MM.1S (cell line): ENCODE results near the gene TDRD12.
"Not testable (repeated sequence)": the region's sequence is repeated elsewhere in the genome, so short reads cannot be mapped to it uniquely, and the experiment has no call there.

Experiments used
- DNase-seq: peaks from one replicate; pipeline ENCODE4 v3.0.0-alpha.2; 2015
- H2AFZ ChIP-seq: fragments of 300-600 bp; sonication (generic); 2 replicates; pipeline ENCODE4 v1.6.0; 2016; ENCODE audit warnings: antibody characterized with exemption, low read length
- H3F3A ChIP-seq: fragments of 300-600 bp; sonication (generic); 2 replicates; pipeline ENCODE4 v1.6.1; 2016; ENCODE audit warnings: mild to moderate bottlenecking, antibody characterized with exemption, low read length, moderate library complexity, mixed read lengths; ENCODE audit not compliant: insufficient read depth
- H3K27ac ChIP-seq: fragments of 300-600 bp; sonication (generic); 2 replicates; pipeline ENCODE4 v1.5.1; 2016; ENCODE audit warnings: mild to moderate bottlenecking, low read length
- H3K27me3 ChIP-seq: fragments of 300-600 bp; sonication (generic); replicated peaks from 2 replicates; pipeline ENCODE4 v1.6.0; 2016; ENCODE audit warnings: low read length; ENCODE audit not compliant: insufficient read depth
- H3K36me3 ChIP-seq: fragments of 300-600 bp; sonication (generic); replicated peaks from 2 replicates; pipeline ENCODE4 v1.6.1; 2016; ENCODE audit warnings: mild to moderate bottlenecking, low read length, mixed read lengths; ENCODE audit not compliant: insufficient read depth
- H3K4me1 ChIP-seq: fragments of 300-600 bp; sonication (generic); 2 replicates; pipeline ENCODE4 v1.6.1; 2016; ENCODE audit warnings: low read length, mixed read lengths
- H3K4me2 ChIP-seq: fragments of 300-600 bp; sonication (generic); 2 replicates; pipeline ENCODE4 v1.6.0; 2016; ENCODE audit warnings: low read depth, low read length
- H3K4me3 ChIP-seq: fragments of 300-600 bp; sonication (generic); 2 replicates; pipeline ENCODE4 v1.5.1; 2016; ENCODE audit warnings: low read length, mixed read lengths
- H3K79me2 ChIP-seq: fragments of 300-600 bp; sonication (generic); 2 replicates; pipeline ENCODE4 v1.6.1; 2016; ENCODE audit warnings: mixed run types, low read length, mixed read lengths
- H3K9ac ChIP-seq: fragments of 300-600 bp; sonication (generic); 2 replicates; pipeline ENCODE4 v1.6.1; 2016; ENCODE audit warnings: low read length, mixed read lengths
- H3K9me2 ChIP-seq: fragments of 300-600 bp; sonication (generic); replicated peaks from 2 replicates; pipeline ENCODE4 v1.6.1; 2016; ENCODE audit warnings: mild to moderate bottlenecking, low read length, mixed read lengths; ENCODE audit not compliant: insufficient read depth
- H3K9me3 ChIP-seq: fragments of 300-600 bp; sonication (generic); replicated peaks from 2 replicates; pipeline ENCODE4 v1.6.1; 2016; ENCODE audit warnings: mild to moderate bottlenecking, low read length, mixed read lengths; ENCODE audit not compliant: insufficient read depth
- H4K20me1 ChIP-seq: fragments of 300-600 bp; sonication (generic); 2 replicates; pipeline ENCODE4 v1.6.1; 2016; ENCODE audit warnings: mild to moderate bottlenecking, low read length, moderate library complexity, mixed read lengths; ENCODE audit not compliant: insufficient read depth
- CTCF ChIP-seq: fragments of 300-600 bp; sonication (generic); IDR thresholded peaks from 2 replicates; pipeline ENCODE4 v1.5.1; 2016; ENCODE audit warnings: antibody characterized with exemption, low read length, mixed read lengths
- EZH2 ChIP-seq: fragments of 300-600 bp; sonication (generic); optimal IDR thresholded peaks from 2 replicates; pipeline ENCODE3; 2017; ENCODE audit warnings: low read depth, mild to moderate bottlenecking, antibody characterized with exemption, low read length, mixed read lengths
- EZH2phosphoT487 ChIP-seq: fragments of 300-600 bp; sonication (generic); IDR thresholded peaks from 2 replicates; pipeline ENCODE4 v1.6.1; 2018; ENCODE audit warnings: antibody characterized with exemption, low read length

The TDRD12 gene

GRCh38 chr19:32829345-32829896, 109.9 kb downstream of the TDRD12 start:
- H4K20me1 ChIP-seq: no peaks in the 10 kb centered on the region
- no peaks in the 10 kb centered on the region for H3K9me2 ChIP-seq
- no peaks in the 10 kb centered on the region for H3K4me1 ChIP-seq
- H3K9ac ChIP-seq: no peak overlapping the region
- no peak overlapping the region for H3K4me3 ChIP-seq
- H3K27me3 ChIP-seq: peaks cover 4% of the 10 kb centered on the region; the same call in 1 of the 2 replicates
- H3F3A ChIP-seq: no peaks in the 10 kb centered on the region
- DNase-seq: no peak
- H3K4me2 ChIP-seq: no peak overlapping the region
- no peaks in the 10 kb centered on the region for H3K79me2 ChIP-seq
- H3K27ac ChIP-seq: no peak overlapping the region
- H3K36me3 ChIP-seq: no peaks in the 10 kb centered on the region
- TF ChIP-seq CTCF (no peak), EZH2phosphoT487 (no peak), EZH2 (no peak)
- H3K9me3 ChIP-seq: no peaks in the 10 kb centered on the region
- no peak overlapping the region for H2AFZ ChIP-seq

- peak; percentile 36 for DNase-seq
- H3K9ac ChIP-seq: peak overlapping the region; percentile 23; the same call in 1 of the 2 replicates
- H3K4me1 ChIP-seq: no peaks in the 10 kb centered on the region
- H2AFZ ChIP-seq: peak overlapping the region; percentile 54
- TF ChIP-seq EZH2phosphoT487 (no peak), CTCF (no peak), EZH2 (no peak)
- H4K20me1 ChIP-seq: no peaks in the 10 kb centered on the region
- no peaks in the 10 kb centered on the region for H3K36me3 ChIP-seq
- H3K27me3 ChIP-seq: no peaks in the 10 kb centered on the region
- H3F3A ChIP-seq: no peaks in the 10 kb centered on the region
- H3K79me2 ChIP-seq: no peaks in the 10 kb centered on the region
- peak overlapping the region; percentile 0; the same call in 1 of the 2 replicates for H3K27ac ChIP-seq
- no peaks in the 10 kb centered on the region for H3K9me2 ChIP-seq
- H3K4me3 ChIP-seq: no peak overlapping the region
- peak overlapping the region; percentile 20; the same call in 1 of the 2 replicates for H3K4me2 ChIP-seq
- no peaks in the 10 kb centered on the region for H3K9me3 ChIP-seq
Measured at GRCh38 chr19:32830231-32831014, 110.9 kb downstream of the TDRD12 start.

GRCh38 chr19:32831611-32832010, 112.0 kb downstream of the TDRD12 start:
- no peak overlapping the region for H3K27ac ChIP-seq
- TF ChIP-seq EZH2: no peak
- TF ChIP-seq EZH2phosphoT487: no peak
- TF ChIP-seq CTCF: no peak
- no peak overlapping the region for H3K4me3 ChIP-seq
- H2AFZ ChIP-seq: no peak overlapping the region
- no peaks in the 10 kb centered on the region for H3K79me2 ChIP-seq
- H3K4me2 ChIP-seq: no peak overlapping the region
- H3K9me3 ChIP-seq: no peaks in the 10 kb centered on the region
- no peaks in the 10 kb centered on the region for H4K20me1 ChIP-seq
- H3K9me2 ChIP-seq: no peaks in the 10 kb centered on the region
- no peaks in the 10 kb centered on the region for H3K4me1 ChIP-seq
- H3K27me3 ChIP-seq: no peaks in the 10 kb centered on the region
- no peaks in the 10 kb centered on the region for H3K36me3 ChIP-seq
- no peak overlapping the region for H3K9ac ChIP-seq
- no peak for DNase-seq
- H3F3A ChIP-seq: no peaks in the 10 kb centered on the region

GRCh38 chr19:32832094-32832493, 112.5 kb downstream of the TDRD12 start:
- not testable (repeated sequence) for H3K4me1 ChIP-seq, H3K9me2 ChIP-seq, H3K4me2 ChIP-seq, H2AFZ ChIP-seq, H4K20me1 ChIP-seq, H3K4me3 ChIP-seq, H3K79me2 ChIP-seq, H3K36me3 ChIP-seq, H3K9ac ChIP-seq, H3K27me3 ChIP-seq, H3K27ac ChIP-seq, H3F3A ChIP-seq, DNase-seq, H3K9me3 ChIP-seq

GRCh38 chr19:32832825-32833224, 113.3 kb downstream of the TDRD12 start:
- not testable (repeated sequence) for H3K79me2 ChIP-seq, H2AFZ ChIP-seq, H3K9me3 ChIP-seq, H3K27ac ChIP-seq, H3K4me3 ChIP-seq, H3K9ac ChIP-seq, H4K20me1 ChIP-seq, DNase-seq, H3K36me3 ChIP-seq, H3K4me1 ChIP-seq, H3K4me2 ChIP-seq, H3K27me3 ChIP-seq, H3F3A ChIP-seq, H3K9me2 ChIP-seq
